ENCODE measurements around the gene SLC34A3.

GRCh38 chr9:137269231-137269772, 38.6 kb downstream of the SLC34A3 start:
- TF ChIP-seq POLR2A (IDR thresholded peaks at IDR 0.05; ENCODE audit: low read depth, low read length) (no peak), TAF1 (IDR thresholded peaks at IDR 0.05; ENCODE audit: borderline replicate concordance, low read depth, low read length) (no peak)

All from GM12892 (cell line).